GM10266 (cell line): ENCODE measurements around the gene TMEM88.
A peak's percentile ranks its signal among the peaks of the same experiment; 100 is the strongest.

Source experiments
- DNase-seq: peaks from one replicate; pipeline ENCODE4 v3.0.0; 2012; ENCODE audit errors: extremely low spot score
- CTCF ChIP-seq: IDR thresholded peaks from 2 replicates; pipeline ENCODE4 v1.5.1; 2012; ENCODE audit warnings: mild to moderate bottlenecking, low read depth; ENCODE audit not compliant: control insufficient read depth, insufficient read depth; ENCODE audit errors: missing control alignments

TMEM88 gene

GRCh38 chr17:7885367-7886226, 30.7 kb downstream of the TMEM88 start:
- TF ChIP-seq CTCF: no peak
- peak; percentile 85 for DNase-seq

GRCh38 chr17:7886227-7887037, 31.6 kb downstream of the TMEM88 start:
- TF ChIP-seq CTCF: no peak
- peak; percentile 62 for DNase-seq

- DNase-seq: no peak
- TF ChIP-seq CTCF: no peak
These were observed 32.2 kb downstream of the TMEM88 start for GRCh38 chr17:7887038-7887481.

- peak; percentile 91 for DNase-seq
- no peak for TF ChIP-seq CTCF
These were observed 32.8 kb downstream of the TMEM88 start for GRCh38 chr17:7887482-7888183.

GRCh38 chr17:7888184-7888920, 33.5 kb downstream of the TMEM88 start, which contains the start of gene CHD3:
Gene CHD3 (plus strand): TSS chr17:7888789. CDS start chr17:7889001, 212 bp downstream.
- no peak for DNase-seq
- no peak for TF ChIP-seq CTCF

- TF ChIP-seq CTCF: no peak
- DNase-seq: no peak
These were observed 34.5 kb downstream of the TMEM88 start for GRCh38 chr17:7889166-7889955.
